KBM-7 (cell line): ENCODE measurements around the gene PPP2R5B.

Experiments used
- DNase-seq: peaks from one replicate; pipeline ENCODE4 v3.0.0-alpha.2; 2015
- in situ Hi-C: fragments of 300-500 bp; cut with MboI; formaldehyde crosslinking; loops from 2 replicates; pipeline ENCODE4 v1.14.3; 2020; ENCODE audit warnings: low sequenced_read_pairs, low pct_unique_long_range_greater_than_20kb, mixed read lengths

PPP2R5B gene

DNA sequence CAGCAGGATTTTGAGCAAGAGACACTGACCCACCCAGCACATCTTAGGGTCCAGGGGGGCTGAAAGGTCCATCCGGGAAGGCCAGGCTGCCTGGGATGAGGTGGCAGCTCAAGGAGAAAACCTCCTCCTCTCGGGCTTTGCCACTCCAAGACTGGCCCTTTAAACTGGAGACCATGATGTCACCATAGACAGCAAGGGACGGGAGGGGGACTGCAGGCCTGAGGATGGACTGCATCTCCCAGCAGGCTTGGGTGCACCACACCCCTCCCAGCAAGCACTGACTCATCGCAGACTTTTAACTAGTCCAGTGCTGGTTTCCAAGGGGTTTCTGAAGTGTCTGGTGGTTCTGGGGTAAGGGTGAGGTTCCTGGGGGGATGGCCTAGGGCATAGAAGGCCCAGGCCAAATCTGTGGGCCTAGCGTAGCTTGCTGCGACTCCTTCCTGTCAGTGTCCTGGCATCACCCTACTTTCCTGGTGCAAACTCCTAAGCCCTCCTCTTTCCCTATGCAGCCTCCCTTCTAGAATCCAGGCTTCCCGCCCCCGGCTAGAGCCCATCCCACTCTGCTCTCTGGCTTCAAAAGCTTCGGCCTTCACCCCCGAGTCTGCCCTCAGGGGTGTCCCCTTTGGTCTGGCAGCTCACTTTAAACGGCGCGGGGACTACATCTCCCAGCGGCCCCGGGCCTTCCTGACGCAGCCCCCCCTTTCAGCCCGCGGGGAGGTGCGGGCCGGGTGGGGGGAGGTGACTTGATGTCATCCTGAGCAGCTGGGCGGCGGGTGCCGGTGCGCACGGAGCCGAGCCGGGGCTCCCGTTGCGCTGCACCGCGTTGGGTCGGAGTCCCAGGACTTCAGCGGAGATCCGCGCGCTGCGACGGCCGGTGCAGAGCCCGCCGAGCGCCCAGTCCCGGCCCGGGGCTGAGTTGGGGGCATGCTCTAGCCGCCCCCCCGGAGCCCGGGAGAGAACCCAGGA, at the start of gene PPP2R5B:
Gene PPP2R5B, plus strand, starts transcription at position 746 of the 966 bp plus-strand sequence. CDS start 1,046 bp downstream, outside the sequence.
- in situ Hi-C loops: no loop called here
- peak; percentile 88 for DNase-seq

DNA sequence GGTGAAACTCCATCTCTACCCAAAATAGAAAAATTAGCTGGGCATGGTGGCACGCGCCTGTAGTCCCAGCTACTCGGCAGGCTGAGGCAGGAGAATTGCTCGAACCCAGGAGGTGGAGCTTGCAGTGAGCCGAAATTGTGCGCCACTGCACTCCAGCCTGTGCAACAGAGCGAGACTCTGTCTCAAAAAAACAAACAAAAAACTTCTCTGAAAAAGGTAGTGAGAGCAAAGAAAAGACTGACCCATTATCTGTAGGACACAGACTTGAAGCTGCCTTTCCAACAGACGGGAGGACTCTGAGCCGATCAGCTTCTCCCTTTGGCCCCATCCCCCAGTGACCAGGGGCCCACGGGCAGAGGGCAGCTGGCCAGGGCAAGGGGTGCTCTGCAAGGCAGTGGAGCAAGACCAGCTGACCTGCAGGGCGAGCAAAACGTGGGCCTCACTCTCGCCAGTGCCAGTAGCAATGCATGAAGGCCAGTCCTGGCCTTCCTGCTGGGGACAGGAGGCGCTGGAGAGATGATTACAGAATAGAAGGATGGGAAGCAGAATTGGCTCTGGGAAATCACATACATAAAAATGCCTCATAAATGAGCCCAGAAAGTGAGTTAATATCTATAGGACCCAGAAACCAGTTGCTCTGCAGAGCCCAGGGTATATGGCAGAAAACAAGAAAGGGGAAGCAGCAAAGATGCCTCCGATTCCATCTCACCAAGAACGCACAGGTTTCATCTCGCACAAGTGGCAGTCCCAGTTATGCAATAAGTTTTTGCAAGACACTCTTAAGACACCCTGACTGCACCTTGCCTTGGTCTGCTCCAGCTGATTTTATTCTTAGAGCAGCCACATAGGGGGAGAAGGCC, 48.9 kb upstream of the PPP2R5B start:
- DNase-seq: no peak
- in situ Hi-C loops: no loop called here

DNA sequence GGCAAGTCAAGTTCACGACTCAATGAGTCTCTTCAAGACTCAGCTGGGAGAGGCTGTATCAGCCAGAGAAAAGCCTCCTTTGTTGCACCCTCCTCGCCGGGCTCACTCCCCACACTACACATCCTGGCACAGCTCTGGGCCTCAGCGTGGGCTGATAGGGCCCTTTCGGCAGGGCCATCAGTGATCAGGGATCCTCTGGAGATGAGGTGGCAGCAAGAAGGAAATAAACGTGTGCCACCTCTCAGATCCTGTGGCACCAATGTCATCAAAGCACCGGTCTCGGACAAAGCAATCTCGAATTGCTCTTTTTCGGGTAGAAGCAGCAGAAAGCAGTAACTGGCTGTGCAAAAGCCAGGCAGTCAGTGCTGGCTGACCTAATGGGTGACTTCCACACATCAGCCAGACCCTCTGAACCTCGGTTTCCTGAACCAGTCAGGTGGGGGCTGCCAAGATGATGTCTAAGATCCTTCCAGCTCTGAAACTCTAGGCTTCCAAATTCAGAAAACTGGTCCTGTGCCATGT, 48.2 kb upstream of the PPP2R5B start:
- in situ Hi-C loops: no loop called here
- DNase-seq: no peak

DNA sequence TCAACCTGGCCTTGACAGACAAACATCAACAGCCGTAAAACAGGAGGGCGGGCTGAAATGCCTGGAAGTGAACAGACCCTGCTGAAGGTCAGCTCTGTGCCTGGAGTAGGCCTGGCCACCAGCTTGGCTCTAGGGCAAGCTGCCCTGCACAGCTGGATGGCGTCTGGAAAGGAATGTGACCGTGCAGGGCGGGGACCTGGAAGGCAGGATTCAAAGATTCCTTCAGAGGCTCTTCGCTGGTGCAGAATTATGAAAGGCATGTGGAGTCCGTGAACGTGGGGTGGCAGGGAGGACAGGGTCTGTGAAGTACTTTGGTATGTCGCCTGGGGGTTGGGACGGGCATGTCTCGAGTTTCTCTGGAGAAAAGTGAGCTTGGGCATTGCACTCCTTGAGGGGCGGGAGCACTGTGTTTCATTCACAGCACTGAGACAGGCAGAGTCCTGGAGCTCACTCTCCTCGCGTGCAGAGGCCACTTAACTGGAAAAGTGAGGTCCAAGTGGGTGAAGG, 47.6 kb upstream of the PPP2R5B start:
- no peak for DNase-seq
- in situ Hi-C loops: no loop called here

DNA sequence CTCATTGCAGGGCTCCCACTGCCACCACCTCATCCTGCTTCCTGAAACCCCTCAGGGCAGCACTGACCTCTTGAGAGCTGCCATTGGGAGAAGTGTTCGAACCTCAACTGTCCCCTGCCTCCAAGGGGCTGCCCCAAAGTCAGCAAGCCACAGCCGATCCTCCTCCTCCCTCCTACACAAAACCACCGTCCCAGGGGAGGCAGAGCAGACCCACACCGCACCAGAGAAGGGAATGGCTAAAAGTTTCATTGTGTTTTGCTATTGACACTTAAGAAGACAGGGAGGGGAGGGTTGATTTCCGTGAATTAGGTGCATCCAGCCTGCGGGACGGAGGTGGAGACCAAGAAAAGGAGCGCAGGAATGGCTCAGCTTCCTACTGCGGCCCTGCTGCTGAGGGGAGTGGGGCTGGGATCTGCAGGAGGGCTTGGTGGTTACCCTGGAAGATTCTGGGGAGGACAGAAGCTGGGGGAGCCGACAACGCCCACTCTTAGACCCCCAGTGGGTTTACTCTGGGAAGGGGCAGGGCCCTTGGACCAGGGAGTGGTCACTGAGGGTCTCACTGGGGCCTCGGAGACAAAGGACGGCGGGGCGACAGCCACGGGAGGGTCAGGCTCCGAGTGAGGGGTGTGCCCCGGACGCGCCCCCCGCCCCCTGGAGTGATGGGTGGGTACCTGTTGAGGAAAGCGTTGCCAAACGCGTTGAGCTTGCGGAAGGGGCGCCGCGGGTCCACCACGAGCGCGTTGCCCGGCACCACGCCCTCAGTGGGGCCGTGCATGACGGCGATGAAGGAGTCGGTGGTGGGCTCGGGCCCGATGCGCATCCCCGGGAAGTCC, 46.9 kb upstream of the PPP2R5B start:
- in situ Hi-C loops: no loop called here
- DNase-seq: peak; percentile 59

DNA sequence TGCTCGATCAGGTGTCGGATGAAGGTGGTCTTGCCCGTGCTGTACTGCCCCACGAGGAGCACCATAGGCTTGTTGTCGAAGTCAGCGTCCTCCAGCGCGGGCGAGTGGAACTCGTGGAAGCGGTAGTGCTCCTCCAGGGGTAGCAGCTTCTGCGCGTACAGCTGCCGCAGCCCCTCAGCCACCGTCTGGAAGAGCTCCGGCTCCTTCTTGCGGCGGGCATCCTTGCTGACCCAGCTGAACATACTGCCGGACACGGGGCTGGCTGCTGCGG, 46.3 kb upstream of the PPP2R5B start:
- in situ Hi-C loops: no loop called here
- no peak for DNase-seq

DNA sequence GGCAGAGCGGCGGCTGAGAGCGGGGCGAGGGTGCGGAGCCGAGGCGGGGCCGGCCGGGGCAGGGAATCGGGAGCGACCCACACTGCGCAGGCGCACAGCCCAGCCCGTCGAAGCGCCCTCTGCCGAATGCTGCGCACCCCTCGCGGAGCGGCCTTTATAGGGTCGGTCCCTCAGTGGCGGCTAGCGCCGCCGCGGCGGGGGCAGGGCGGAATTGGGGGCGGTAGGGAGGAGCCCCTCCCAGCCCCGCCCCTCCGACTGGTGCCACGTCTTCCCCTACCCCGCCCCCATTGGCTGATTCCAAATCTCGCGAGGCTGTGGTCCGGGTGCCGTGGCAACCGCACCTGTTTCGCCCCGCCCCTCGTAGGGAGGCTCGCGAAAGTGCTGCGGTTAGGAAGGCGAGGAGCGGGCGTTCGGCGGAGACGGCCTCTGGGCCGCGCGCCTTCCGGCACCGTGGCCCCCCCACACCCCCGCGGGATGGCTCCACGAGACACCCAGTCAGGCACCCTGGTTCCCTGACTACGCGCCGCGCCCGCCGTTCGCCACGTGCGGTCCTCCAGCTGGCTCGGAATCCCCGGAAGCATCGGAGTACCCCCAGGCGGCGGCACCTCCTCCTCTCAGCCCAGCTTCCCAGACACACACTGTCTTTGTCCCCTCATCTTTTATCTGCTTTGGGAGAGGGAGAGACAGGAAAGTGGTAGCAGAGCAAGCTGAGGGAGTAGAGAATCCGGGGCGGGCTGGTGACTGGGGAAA, 45.8 kb upstream of the PPP2R5B start, which contains the start of gene EHD1:
Gene EHD1, minus strand, starts transcription at position 128 of the 750 bp plus-strand sequence. CDS start 157 bp downstream, outside the sequence.
- in situ Hi-C loops: no loop called here

DNA sequence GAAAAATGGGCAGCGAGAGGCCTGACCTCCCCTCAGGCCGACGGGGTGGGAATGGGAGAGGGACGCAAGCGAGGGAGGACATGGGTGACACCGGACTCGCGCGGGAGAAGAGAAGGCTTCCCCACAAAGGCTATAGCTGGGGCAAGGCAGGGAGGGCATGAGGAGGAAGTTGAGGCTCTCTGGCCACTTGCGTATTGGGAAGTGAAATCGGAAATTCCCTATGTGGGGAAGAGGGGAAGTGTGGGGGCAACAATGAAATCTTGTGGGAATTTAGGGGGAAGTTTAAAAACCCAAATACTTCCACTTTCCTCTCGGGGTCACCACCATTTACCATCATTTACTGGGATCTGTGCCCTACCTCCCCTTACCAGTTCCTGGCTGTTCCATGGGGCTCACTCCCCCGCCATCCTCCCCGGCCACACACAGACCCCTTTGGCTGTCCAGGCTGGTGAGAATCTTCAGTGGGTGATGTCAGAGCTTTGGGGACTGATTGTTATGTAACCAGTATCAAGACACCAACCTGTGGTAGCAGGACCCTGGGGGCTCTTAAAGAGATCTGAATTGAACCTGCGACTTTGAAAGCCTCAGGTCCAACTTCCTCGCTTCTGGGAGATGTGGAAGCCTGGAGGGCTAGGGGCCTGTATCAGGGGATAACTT, 45.1 kb upstream of the PPP2R5B start:
- in situ Hi-C loops: no loop called here
- DNase-seq: peak; percentile 44

More for the DNA sequence above, 45.8 kb upstream of the PPP2R5B start, which contains the start of gene EHD1:
- peak; percentile 98 for DNase-seq

DNA sequence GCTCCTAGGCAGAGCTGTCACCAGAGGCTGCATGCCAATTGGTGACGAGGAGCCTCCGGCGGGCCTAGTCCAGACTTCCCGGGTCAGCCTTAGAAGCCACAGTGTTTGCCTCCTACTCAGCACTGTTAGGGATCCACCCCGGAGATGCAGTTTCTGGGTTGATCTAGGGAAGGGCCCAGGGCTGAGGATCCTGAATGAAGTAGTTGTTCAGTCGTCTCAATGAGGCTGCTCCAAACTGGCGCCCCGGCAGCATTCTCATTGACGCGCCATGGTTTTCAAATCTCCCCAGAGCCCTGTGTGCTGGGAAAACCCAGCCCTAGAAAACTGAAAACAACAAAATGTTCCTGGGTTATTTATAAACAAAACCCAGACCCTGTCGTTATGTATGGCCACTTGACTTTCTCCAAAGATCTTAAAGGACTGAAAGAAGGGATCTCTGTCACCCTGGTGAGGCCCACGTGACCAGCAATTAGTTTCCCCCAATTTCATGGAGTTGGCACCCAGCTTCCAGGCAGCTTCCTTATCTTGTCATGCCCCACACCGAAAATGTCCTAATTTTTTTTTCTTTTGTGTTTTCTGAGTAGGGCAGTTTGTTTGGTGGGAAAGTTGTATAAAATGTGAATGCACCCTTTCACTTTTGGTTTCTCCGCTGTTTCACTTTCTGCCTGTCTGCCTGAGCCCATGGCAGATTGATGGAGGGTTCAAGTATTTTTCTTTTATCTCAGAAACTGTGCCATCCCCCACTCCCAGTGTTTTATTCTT, 44.1 kb upstream of the PPP2R5B start:
- in situ Hi-C loops: no loop called here
- DNase-seq: no peak

DNA sequence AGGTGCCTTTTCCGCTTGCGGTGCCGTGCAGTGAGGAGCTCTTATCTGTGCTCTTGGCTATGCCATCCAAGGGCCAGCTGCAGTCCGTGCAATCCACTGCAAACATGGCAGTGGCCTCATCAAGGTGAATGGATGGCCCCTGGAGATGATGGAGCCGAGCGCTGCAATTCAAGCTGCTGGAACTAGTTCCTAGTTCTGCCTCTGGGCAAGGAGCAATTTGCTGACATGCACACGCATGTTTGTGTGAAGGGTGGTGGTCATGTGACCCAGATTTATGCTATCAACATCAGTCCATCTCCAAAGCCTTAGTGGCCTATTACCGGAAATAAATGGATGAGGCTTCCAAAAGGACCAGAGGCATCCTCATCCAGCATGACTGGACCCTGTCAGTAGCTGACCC, 43.0 kb upstream of the PPP2R5B start:
- DNase-seq: no peak
- in situ Hi-C loops: no loop called here

DNA sequence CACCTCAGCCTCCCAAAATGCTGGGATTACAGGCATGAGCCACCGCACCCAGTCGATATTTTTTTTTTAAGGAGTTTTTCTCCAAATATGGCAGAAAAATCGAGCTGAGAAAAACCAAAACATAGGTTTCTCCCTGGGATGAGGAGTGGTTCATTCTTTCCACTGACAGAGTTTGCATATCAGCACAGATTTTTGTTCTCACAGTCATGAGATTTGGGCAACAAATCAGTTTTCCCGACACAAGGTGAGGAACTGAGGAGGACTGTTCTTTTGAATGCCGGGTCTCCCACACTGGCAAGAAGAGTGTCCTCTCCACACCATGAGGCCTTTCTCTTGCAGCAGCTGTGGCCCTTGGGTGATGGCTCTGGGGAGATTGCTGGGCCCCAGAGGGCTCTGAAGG, 42.2 kb upstream of the PPP2R5B start:
- DNase-seq: no peak
- in situ Hi-C loops: no loop called here

DNA sequence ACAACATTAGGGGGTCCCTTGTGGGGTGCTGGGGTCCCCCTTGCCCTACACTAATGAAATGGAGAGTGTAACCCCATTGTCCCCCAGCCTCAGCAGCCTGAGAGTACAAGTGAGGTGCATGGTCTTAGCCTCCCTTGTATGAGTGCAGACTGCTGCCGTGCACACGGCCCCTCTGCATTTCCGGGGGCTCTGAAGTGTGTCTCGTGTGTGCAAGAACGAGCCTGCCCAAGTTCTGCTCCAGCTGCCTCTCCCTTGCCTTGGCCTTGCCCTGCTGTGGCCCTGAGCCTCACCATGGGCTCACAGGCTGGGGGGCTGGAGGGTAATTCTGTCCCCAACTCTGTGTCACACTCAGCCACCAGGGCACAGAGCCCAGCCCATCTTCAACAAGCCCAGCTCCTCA, 40.9 kb upstream of the PPP2R5B start:
- no peak for DNase-seq
- in situ Hi-C loops: no loop called here

DNA sequence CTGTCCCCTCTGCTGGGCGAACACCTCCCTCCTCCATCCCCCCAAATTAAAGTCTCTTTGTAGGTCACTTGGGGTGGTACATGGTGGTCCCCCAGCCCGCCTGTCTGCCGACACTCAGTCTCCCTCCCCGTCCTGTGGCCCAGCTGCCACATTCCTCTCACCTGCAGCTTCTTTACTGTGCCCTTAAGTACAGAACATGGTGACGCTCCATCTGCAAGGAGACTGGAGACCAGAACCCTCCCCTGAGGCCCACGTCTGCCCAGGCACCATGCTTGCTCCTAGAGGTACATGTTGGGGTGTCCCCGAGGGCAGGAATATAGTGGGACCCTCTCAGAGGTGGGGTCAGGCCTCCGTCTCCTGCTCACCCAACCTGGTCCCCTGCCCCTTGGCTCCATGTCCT, 40.5 kb upstream of the PPP2R5B start:
- in situ Hi-C loops: no loop called here
- DNase-seq: no peak

DNA sequence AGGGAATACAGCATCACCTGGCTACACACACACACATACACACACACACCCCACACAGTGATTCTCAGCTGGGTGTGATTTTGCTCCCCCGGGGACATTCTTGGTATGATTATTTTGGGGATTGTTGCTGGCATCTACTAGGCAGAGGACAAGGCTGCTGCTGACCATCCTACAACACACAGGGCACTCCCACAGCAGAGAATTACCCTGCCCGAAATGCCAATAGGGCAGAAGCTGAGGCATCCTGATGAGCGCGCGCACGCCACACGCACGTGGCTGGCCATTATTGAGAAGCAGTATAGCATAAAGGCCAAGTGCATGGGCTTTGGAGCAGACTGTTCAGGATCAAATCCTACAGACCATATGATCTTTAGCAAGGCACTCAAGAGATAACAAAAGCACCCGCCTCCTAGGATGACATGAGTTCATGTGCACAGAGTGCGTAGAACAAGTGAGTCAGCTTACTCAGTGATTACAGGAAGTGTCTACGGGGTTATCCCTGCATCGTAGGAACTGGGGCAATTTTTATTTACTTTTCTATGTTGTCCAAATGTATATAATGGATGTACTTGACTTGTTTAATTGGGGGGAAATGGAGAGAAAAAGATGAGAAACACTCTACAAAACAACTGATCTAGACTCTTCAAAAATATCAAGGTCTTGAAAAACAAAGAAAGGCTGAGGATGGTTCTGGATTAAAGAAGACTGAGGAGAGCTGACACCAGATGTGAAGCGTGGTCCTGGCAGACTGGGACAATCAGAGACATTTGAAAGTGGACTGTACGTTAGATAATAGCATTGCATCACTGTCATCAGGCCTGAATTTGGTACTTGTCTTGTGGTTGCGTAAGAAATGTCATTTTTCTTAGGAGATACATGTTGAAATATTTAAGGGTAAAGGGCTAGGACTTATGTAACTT, 38.9 kb upstream of the PPP2R5B start:
- in situ Hi-C loops: no loop called here
- DNase-seq: peak; percentile 15

DNA sequence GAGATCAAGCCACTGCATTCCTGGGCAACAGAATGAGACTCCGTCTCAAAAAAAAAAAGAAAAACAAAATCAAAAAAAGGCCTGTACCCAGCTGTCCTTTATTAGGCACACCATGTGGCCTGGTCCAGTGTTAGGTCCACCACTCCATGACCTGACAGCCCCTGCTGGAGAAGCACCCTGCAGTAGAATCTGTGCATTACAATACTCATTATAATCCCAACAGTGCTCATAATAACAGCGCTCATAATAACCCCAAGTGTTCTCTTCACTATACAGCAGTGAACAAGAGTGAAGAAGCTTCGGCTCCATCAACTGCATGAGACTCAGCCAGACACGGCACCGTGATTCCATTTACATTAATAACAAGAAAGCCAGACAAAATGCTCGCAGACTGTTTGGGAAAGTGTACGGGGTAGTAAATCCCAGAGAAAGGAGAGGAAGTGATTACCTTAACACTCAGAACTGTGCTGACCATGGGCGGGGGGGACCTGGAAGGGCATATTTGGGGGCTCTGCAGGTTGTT, 37.2 kb upstream of the PPP2R5B start:
- in situ Hi-C loops: no loop called here
- no peak for DNase-seq
